GM23338 (cell line): ENCODE measurements around the gene KAT8. TPM values are rescaled to one million over a fixed set of nuclear protein-coding genes. Genes with fewer than 3 reads are reported as not detected.
"Not testable (repeated sequence)": the region's sequence is repeated elsewhere in the genome, so short reads cannot be mapped to it uniquely, and the experiment has no call there.

Source experiments
- ATAC-seq: fragments of 200-7000 bp; cut with Tn5 transposase; 3 replicates; pipeline ENCODE4 v1.9.1; 2020
- DNase-seq: peaks from one replicate; pipeline ENCODE4 v3.0.0-alpha.2; 2015; ENCODE audit warnings: low spot score
- H2AFZ ChIP-seq: fragments of 200-600 bp; sonication (generic); 2 replicates; pipeline ENCODE4 v1.8.0; 2016; ENCODE audit warnings: antibody characterized with exemption, mild to moderate bottlenecking, moderate library complexity
- H3F3A ChIP-seq: fragments of 200-600 bp; sonication (generic); replicated peaks from 2 replicates; pipeline ENCODE4 v1.8.0; 2017; ENCODE audit warnings: antibody characterized with exemption, mixed run types, low read depth
- H3K27ac ChIP-seq: fragments of 200-600 bp; sonication (generic); 2 replicates; pipeline ENCODE4 v1.6.1; 2016; ENCODE audit warnings: low read depth
- H3K27me3 ChIP-seq: fragments of 200-600 bp; sonication (generic); 2 replicates; pipeline ENCODE4 v1.8.0; 2016; ENCODE audit warnings: mild to moderate bottlenecking, mixed run types, moderate library complexity; ENCODE audit not compliant: insufficient read depth
- H3K36me3 ChIP-seq: fragments of 200-600 bp; sonication (generic); 2 replicates; pipeline ENCODE4 v1.8.0; 2016; ENCODE audit warnings: mild to moderate bottlenecking; ENCODE audit not compliant: insufficient read depth
- H3K4me1 ChIP-seq: fragments of 200-600 bp; sonication (generic); 2 replicates; pipeline ENCODE4 v1.8.0; 2016; ENCODE audit warnings: mild to moderate bottlenecking, moderate library complexity; ENCODE audit not compliant: insufficient read depth
- H3K4me2 ChIP-seq: fragments of 200-600 bp; sonication (generic); 2 replicates; pipeline ENCODE4 v1.7.1; 2017; ENCODE audit warnings: mixed run types
- H3K4me3 ChIP-seq: fragments of 200-600 bp; sonication (generic); 2 replicates; pipeline ENCODE4 v1.6.1; 2016; ENCODE audit warnings: mixed run types
- H3K79me2 ChIP-seq: fragments of 200-600 bp; sonication (generic); replicated peaks from 2 replicates; pipeline ENCODE4 v1.8.0; 2017; ENCODE audit warnings: mild to moderate bottlenecking; ENCODE audit not compliant: insufficient read depth
- H3K9me2 ChIP-seq: fragments of 200-600 bp; sonication (generic); 2 replicates; pipeline ENCODE4 v1.8.0; 2017; ENCODE audit not compliant: insufficient read depth
- H4K20me1 ChIP-seq: fragments of 200-600 bp; sonication (generic); replicated peaks from 2 replicates; pipeline ENCODE4 v1.8.0; 2017; ENCODE audit warnings: mild to moderate bottlenecking; ENCODE audit not compliant: insufficient read depth
- H3K27ac Mint-ChIP-seq: 2 replicates; pipeline ENCODE4 v1.8.0; 2020; ENCODE audit warnings: inconsistent platforms, mild to moderate bottlenecking, moderate library complexity, mixed read lengths
- H3K27me3 Mint-ChIP-seq: 3 replicates; pipeline ENCODE4 v1.8.0; 2022; ENCODE audit warnings: low read depth, mild to moderate bottlenecking, moderate library complexity, mixed read lengths, inconsistent platforms; ENCODE audit not compliant: insufficient read depth, poor library complexity
- H3K36me3 Mint-ChIP-seq: 3 replicates; pipeline ENCODE4 v1.8.0; 2021; ENCODE audit warnings: low read depth, mild to moderate bottlenecking, inconsistent platforms, moderate library complexity, mixed read lengths
- H3K4me1 Mint-ChIP-seq: 3 replicates; pipeline ENCODE4 v1.8.0; 2020; ENCODE audit warnings: mild to moderate bottlenecking, inconsistent platforms, mixed read lengths
- H3K4me3 Mint-ChIP-seq: 3 replicates; pipeline ENCODE4 v1.8.0; 2021; ENCODE audit warnings: moderate library complexity, mild to moderate bottlenecking, inconsistent platforms, mixed read lengths
- H3K9me3 Mint-ChIP-seq: 3 replicates; pipeline ENCODE4 v1.8.0; 2020; ENCODE audit warnings: moderate library complexity, mild to moderate bottlenecking, inconsistent platforms, mixed read lengths
- ETS1 ChIP-seq: IDR thresholded peaks from 2 replicates; pipeline ENCODE4 v1.6.1; 2016; ENCODE audit warnings: antibody characterized with exemption
- JUNB ChIP-seq: IDR thresholded peaks from one replicate; pipeline ENCODE4 v1.6.1; 2016; ENCODE audit warnings: antibody characterized with exemption; ENCODE audit not compliant: unreplicated experiment
- REST ChIP-seq: IDR thresholded peaks from one replicate; pipeline ENCODE4 v1.6.1; 2018; ENCODE audit warnings: antibody characterized with exemption; ENCODE audit not compliant: unreplicated experiment
- STAT1 ChIP-seq: IDR thresholded peaks from one replicate; pipeline ENCODE4 v1.6.1; 2016; ENCODE audit warnings: antibody characterized with exemption; ENCODE audit not compliant: unreplicated experiment
- ZNF114 ChIP-seq: fragments of 250-450 bp; sonication (Bioruptor Pico); IDR thresholded peaks from 2 replicates; pipeline ENCODE4 v1.5.0; 2020; ENCODE audit warnings: mild to moderate bottlenecking, moderate library complexity
- ZNF462 ChIP-seq: fragments of 250-450 bp; sonication (Bioruptor Pico); IDR thresholded peaks from 2 replicates; pipeline ENCODE4 v1.5.0; 2020; ENCODE audit warnings: mild to moderate bottlenecking, moderate library complexity
- polyA plus RNA-seq: library from polyadenylated mRNA; unstranded; fragments of >200 nt; fragmentation: Nextera tagmentation; extraction: Ambion mirVana; gene quantifications from 2 replicates; pipeline ENCODE4 v1.2.1, GENCODE V29; 2016
- total RNA-seq: library from RNA; depleted of rRNA; stranded (reverse); fragments of >200 nt; shearing (Covaris generic); gene quantifications from 2 replicates; pipeline ENCODE4 v1.2.3, GENCODE V29; 2014

Gene KAT8
- total and polyA plus RNA-seq, 2 experiments from 2014 or later: 47.6 to 85.4 TPM

- TF ChIP-seq ZNF462 (CRISPR knock-in tag) (no peak), STAT1 (no peak)
Observed at GRCh38 chr16:31143694-31144148, 26.3 kb downstream of the KAT8 start (continued).

- peaks cover 41% of the 10 kb centered on the region for H3K27me3 Mint-ChIP-seq
- not testable (repeated sequence) for H3K9me3 Mint-ChIP-seq
Observed at GRCh38 chr16:31144418-31144817, 27.0 kb downstream of the KAT8 start.

GRCh38 chr16:31145398-31145990 lies 28.0 kb downstream of the KAT8 start:
- H3K4me1 Mint-ChIP-seq: peaks cover 32% of the 10 kb centered on the region
- no peaks in the 10 kb centered on the region; the same call in 2 of the 3 replicates for H3K9me3 Mint-ChIP-seq
- Histone ChIP-seq H3K79me2 (no peaks in the 10 kb centered on the region), H3K36me3 (no peaks in the 10 kb centered on the region; the same call in 1 of the 2 replicates), H2AFZ (no peak overlapping the region), H3K27ac (no peak overlapping the region), H3F3A (0 out of 2 replicates have a peak, but pooled peaks cover 11% of the 10 kb centered on the region), H4K20me1 (no peaks in the 10 kb centered on the region), H3K4me1 (peaks cover 21% of the 10 kb centered on the region), H3K9me2 (no peaks in the 10 kb centered on the region), H3K4me3 (no peak overlapping the region), H3K4me2 (no peak overlapping the region), H3K27me3 (peaks cover 46% of the 10 kb centered on the region)
- ATAC-seq: no peak
- no peak for DNase-seq
- H3K27me3 Mint-ChIP-seq: peaks cover 41% of the 10 kb centered on the region
- no peaks in the 10 kb centered on the region; the same call in 2 of the 3 replicates for H3K36me3 Mint-ChIP-seq
- no peak overlapping the region for H3K27ac Mint-ChIP-seq
- no peak overlapping the region for H3K4me3 Mint-ChIP-seq
- TF ChIP-seq STAT1 (no peak), REST (no peak), JUNB (no peak), ETS1 (no peak), ZNF114 (no peak)

More at GRCh38 chr16:31144418-31144817, 27.0 kb downstream of the KAT8 start:
- H3K4me3 Mint-ChIP-seq, H4K20me1 ChIP-seq, H3K4me3 ChIP-seq, H3K9me2 ChIP-seq, H3K79me2 ChIP-seq, H2AFZ ChIP-seq, DNase-seq, H3K27ac ChIP-seq, H3K4me2 ChIP-seq, H3K27ac Mint-ChIP-seq, ATAC-seq, H3K36me3 Mint-ChIP-seq, H3K36me3 ChIP-seq: not testable (repeated sequence)
- peaks cover 28% of the 10 kb centered on the region for H3K4me1 Mint-ChIP-seq
- Histone ChIP-seq H3K27me3 (peaks cover 46% of the 10 kb centered on the region), H3K4me1 (peaks cover 21% of the 10 kb centered on the region), H3F3A (0 out of 2 replicates have a peak, but pooled peaks cover 11% of the 10 kb centered on the region)
